ENCODE results near the gene GPANK1. TPM values are rescaled to one million over a fixed set of nuclear protein-coding genes. Genes with fewer than 3 reads are reported as not detected.
A peak's percentile ranks its signal among the peaks of the same experiment; 100 is the strongest.

GPANK1 gene
- total and polyA plus RNA-seq, 2 of the 13 experiments (the other 11 are each of a cell fraction or from before 2014, with no cell fraction given) = 15.4 to 22.8 TPM

- TF ChIP-seq SCMH1 (CRISPR knock-in tag; IDR thresholded peaks at IDR 0.05; ENCODE audit: borderline replicate concordance) (no peak), ZNF547 (CRISPR knock-in tag; IDR thresholded peaks at IDR 0.05) (no peak), ZNF766 (CRISPR knock-in tag; IDR thresholded peaks at IDR 0.05; ENCODE audit: borderline replicate concordance) (0 out of 2 replicates have a peak, but pooled peaks have one; percentile 75), ZNF644 (CRISPR knock-in tag; IDR thresholded peaks at IDR 0.05; ENCODE audit: low read depth) (no peak), PREB (CRISPR knock-in tag; IDR thresholded peaks at IDR 0.05) (no peak), TBX2 (CRISPR knock-in tag; IDR thresholded peaks at IDR 0.05; ENCODE audit: borderline replicate concordance) (peak; percentile 78; the same call in 1 of the 2 replicates), FOXP4 (CRISPR knock-in tag; IDR thresholded peaks at IDR 0.05) (peak; percentile 46; the same call in 1 of the 2 replicates), SRF (IDR thresholded peaks at IDR 0.05; ENCODE audit: low read depth, low read length) (no peak), NFATC3 (CRISPR knock-in tag; IDR thresholded peaks at IDR 0.05) (0 out of 2 replicates have a peak, but pooled peaks have one; percentile 22), ZNF589 (CRISPR knock-in tag; conservative IDR thresholded peaks at IDR 0.05) (no peak), ZNF317 (CRISPR knock-in tag; IDR thresholded peaks at IDR 0.05) (0 out of 2 replicates have a peak, but pooled peaks have one; percentile 32), HHEX (CRISPR knock-in tag; IDR thresholded peaks at IDR 0.05) (no peak), IRF9 (CRISPR knock-in tag; IDR thresholded peaks at IDR 0.05; ENCODE audit: borderline replicate concordance) (no peak), U2AF1 (optimal IDR thresholded peaks at IDR 0.05; ENCODE audit: low read depth, low read length) (no peak), ZNF160 (CRISPR knock-in tag; IDR thresholded peaks at IDR 0.05) (no peak)
- TF ChIP-seq, protein P1, sequence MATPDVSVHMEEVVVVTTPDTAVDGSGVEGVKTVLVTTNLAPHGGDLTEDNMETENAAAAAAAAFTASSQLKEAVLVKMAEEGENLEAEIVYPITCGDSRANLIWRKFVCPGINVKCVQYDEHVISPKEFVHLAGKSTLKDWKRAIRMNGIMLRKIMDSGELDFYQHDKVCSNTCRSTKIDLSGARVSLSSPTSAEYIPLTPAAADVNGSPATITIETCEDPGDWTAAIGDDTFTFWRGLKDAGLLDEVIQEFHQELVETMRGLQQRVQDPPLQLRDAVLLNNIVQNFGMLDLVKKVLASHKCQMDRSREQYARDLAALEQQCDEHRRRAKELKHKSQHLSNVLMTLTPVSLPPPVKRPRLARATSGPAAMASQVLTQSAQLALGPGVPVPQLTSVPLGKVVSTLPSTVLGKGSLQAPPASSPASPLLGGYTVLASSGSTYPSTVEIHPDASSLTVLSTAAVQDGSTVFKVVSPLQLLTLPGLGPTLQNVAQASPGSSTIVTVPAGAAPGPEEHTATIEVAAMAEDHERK (CRISPR knock-in tag; IDR thresholded peaks at IDR 0.05; ENCODE audit: low read depth) = no peak
- TF ChIP-seq, protein P2, sequence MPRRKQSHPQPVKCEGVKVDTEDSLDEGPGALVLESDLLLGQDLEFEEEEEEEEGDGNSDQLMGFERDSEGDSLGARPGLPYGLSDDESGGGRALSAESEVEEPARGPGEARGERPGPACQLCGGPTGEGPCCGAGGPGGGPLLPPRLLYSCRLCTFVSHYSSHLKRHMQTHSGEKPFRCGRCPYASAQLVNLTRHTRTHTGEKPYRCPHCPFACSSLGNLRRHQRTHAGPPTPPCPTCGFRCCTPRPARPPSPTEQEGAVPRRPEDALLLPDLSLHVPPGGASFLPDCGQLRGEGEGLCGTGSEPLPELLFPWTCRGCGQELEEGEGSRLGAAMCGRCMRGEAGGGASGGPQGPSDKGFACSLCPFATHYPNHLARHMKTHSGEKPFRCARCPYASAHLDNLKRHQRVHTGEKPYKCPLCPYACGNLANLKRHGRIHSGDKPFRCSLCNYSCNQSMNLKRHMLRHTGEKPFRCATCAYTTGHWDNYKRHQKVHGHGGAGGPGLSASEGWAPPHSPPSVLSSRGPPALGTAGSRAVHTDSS (CRISPR knock-in tag; conservative IDR thresholded peaks at IDR 0.05) = no peak
These were observed 49.9 kb downstream of the GPANK1 start, which contains the start of gene AIF1 (continued) for GRCh38 chr6:31614684-31615578.

Data from HepG2 (cell line).